Lung (tissue), 12 donors: ENCODE measurements around the gene GPX7. TPM values are rescaled to one million over a fixed set of nuclear protein-coding genes. Genes with fewer than 3 reads are reported as not detected.
A peak's percentile ranks its signal among the peaks of the same experiment; 100 is the strongest.

ENCODE experiments used
- ATAC-seq: fragments of 200-7000 bp; cut with Tn5 transposase; one replicate; pipeline ENCODE4 v1.9.1; 2020; ENCODE audit warnings: moderate number of reproducible peaks; ENCODE audit not compliant: insufficient read depth, low FRiP score
- DNase-seq, 3 donors: peaks; one replicate each; pipeline ENCODE4 v3.0.0-alpha.2; 2013 to 2017
- H3K27ac ChIP-seq, 2 donors: one replicate each; pipeline ENCODE4 v1.5.1; 2013; ENCODE audit warnings: mild to moderate bottlenecking in 2 of 2, moderate library complexity in 2 of 2, control low read depth in 1 of 2, inconsistent platforms in 1 of 2, low read depth in 1 of 2, low read length in 1 of 2
- H3K27me3 ChIP-seq, 3 donors: one replicate each; pipeline ENCODE4 v1.5.1; 2013; ENCODE audit warnings: low read length in 2 of 3; ENCODE audit not compliant: control insufficient read depth in 3 of 3, insufficient read depth in 3 of 3
- H3K36me3 ChIP-seq, 4 donors: one replicate each; pipeline ENCODE4 v1.5.1; 2013; ENCODE audit warnings: low read length in 4 of 4, mild to moderate bottlenecking in 1 of 4, moderate library complexity in 1 of 4; ENCODE audit not compliant: control insufficient read depth in 4 of 4, insufficient read depth in 4 of 4
- H3K4me1 ChIP-seq, 5 donors: one replicate each; pipeline ENCODE4 v1.5.1; 2013; ENCODE audit warnings: low read length in 5 of 5, mild to moderate bottlenecking in 2 of 5, moderate library complexity in 1 of 5; ENCODE audit not compliant: control insufficient read depth in 5 of 5, insufficient read depth in 5 of 5
- H3K4me3 ChIP-seq: one replicate; pipeline ENCODE4 v1.5.1; 2013; ENCODE audit warnings: mild to moderate bottlenecking, control low read depth, moderate library complexity
- H3K9ac ChIP-seq, 2 donors: one replicate each; pipeline ENCODE4 v1.5.1; 2013; ENCODE audit warnings: low read length in 2 of 2, control low read depth in 1 of 2; ENCODE audit not compliant: insufficient read depth in 1 of 2
- H3K9me3 ChIP-seq, 4 donors: one replicate each; pipeline ENCODE4 v1.5.1; 2013; ENCODE audit warnings: low read length in 3 of 4, mild to moderate bottlenecking in 1 of 4, moderate library complexity in 1 of 4; ENCODE audit not compliant: control insufficient read depth in 4 of 4, insufficient read depth in 3 of 4
- WGBS, 2 donors: extraction: QIAGEN DNeasy Blood & Tissue Kit; methylation state at CpG; one replicate each; pipeline ENCODE4 v1.1.7; 2013; 5-methylcytosine and 5-hydroxymethylcytosine counted together
- polyA plus RNA-seq, 2 donors: library from polyadenylated mRNA; stranded (reverse); fragments of 200-250 nt; gene quantifications; one replicate each; pipeline ENCODE4 v1.2.1, GENCODE V29; 2013
- total RNA-seq, 2 donors: library from RNA; depleted of rRNA in 1 of 2; stranded (reverse); fragments of >200 nt in 1 of 2; gene quantifications; one replicate each; pipeline ENCODE4 v1.2.1, GENCODE V29; 2014 to 2021
- TF ChIP-seq, protein P1 (sequence below): IDR thresholded peaks from 2 replicates; pipeline ENCODE4 v1.5.1; 2012; ENCODE audit warnings: mild to moderate bottlenecking; ENCODE audit errors: control extremely low read depth, extremely low read depth
- donor health status: control.
- donor health status: control.
- donor health status: Bipolar disorder and iron deficiency.
- donor health status: healthy.
- donor health status: DM: yes; HTN: yes; CAD: no.

Gene GPX7
- total and polyA plus RNA-seq, 4 donors = 7.3 to 61.4 (median 12.1) TPM

DNA sequence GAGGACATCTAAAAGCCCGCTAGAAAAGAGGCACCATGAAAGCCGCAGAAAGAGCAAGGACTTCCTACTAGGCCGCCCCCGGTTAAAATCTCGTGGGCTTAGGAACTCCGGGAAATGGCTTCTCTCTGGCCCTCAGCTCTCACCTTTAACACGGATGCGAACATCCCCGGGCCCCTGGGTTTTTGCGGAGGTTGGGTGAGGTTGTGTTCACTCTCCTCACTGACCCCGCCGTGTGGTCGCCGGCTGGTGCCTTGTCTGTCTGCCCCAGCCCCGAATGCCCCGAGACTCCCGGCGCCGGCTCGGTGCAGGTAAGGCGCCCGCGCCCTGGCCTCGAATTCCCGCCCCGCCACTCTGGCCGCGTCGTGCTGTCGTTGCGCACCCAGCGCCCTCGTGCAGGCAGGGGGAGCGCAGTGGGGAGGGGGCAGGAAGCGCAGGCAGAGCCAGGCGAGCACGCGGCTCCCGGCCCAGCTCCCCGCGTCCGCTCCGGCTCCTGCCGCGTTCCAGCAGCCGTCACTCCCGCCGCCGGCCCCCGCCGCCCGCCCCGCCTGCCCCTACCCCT, 30.6 kb downstream of the GPX7 start, which contains the start of gene SHISAL2A:
Gene SHISAL2A, plus strand, starts transcription at position 437 of the 559 bp plus-strand sequence. CDS start 326 bp downstream, outside the sequence.
- no peak within 1 kb of the TSS for H3K4me3 ChIP-seq
- ATAC-seq (no peak), DNase-seq (peak; percentile 51 to 79 (median 73))
- H3K4me1 ChIP-seq = peaks cover 0 to 31% (median 5%) of the 10 kb centered on the region in 5 donors
- peaks cover 0 to 11% (median 0%) of the 10 kb centered on the region in 3 donors for H3K27me3 ChIP-seq
- no peak within 1 kb of the TSS for H3K9ac ChIP-seq
- TF ChIP-seq, protein P1, sequence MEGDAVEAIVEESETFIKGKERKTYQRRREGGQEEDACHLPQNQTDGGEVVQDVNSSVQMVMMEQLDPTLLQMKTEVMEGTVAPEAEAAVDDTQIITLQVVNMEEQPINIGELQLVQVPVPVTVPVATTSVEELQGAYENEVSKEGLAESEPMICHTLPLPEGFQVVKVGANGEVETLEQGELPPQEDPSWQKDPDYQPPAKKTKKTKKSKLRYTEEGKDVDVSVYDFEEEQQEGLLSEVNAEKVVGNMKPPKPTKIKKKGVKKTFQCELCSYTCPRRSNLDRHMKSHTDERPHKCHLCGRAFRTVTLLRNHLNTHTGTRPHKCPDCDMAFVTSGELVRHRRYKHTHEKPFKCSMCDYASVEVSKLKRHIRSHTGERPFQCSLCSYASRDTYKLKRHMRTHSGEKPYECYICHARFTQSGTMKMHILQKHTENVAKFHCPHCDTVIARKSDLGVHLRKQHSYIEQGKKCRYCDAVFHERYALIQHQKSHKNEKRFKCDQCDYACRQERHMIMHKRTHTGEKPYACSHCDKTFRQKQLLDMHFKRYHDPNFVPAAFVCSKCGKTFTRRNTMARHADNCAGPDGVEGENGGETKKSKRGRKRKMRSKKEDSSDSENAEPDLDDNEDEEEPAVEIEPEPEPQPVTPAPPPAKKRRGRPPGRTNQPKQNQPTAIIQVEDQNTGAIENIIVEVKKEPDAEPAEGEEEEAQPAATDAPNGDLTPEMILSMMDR = no peak
- no peaks in the 10 kb centered on the region for H3K36me3 ChIP-seq
- 11 to 17% methylated on average over 34 to 53 of the region's 53 CpGs for WGBS, 2 donors
- peak within 1 kb of the TSS in 1 of 2 donors; percentile 42 for H3K27ac ChIP-seq
- peaks cover 0 to 6% (median 0%) of the 10 kb centered on the region in 4 donors for H3K9me3 ChIP-seq

- peaks cover 0 to 6% (median 0%) of the 10 kb centered on the region in 4 donors for H3K9me3 ChIP-seq
- no peak overlapping the region for H3K9ac ChIP-seq
- peak overlapping the region in 1 of 2 donors; percentile 42 for H3K27ac ChIP-seq
- DNase-seq (peak in 2 of 3 donors; percentile 46), ATAC-seq (no peak)
- no peaks in the 10 kb centered on the region for H3K36me3 ChIP-seq
- 5 to 6% methylated on average over 33 to 52 of the region's 52 CpGs for WGBS, 2 donors
- peaks cover 0 to 11% (median 0%) of the 10 kb centered on the region in 3 donors for H3K27me3 ChIP-seq
- peaks cover 0 to 31% (median 5%) of the 10 kb centered on the region in 5 donors for H3K4me1 ChIP-seq
- TF ChIP-seq, protein P1 = no peak
- no peak overlapping the region for H3K4me3 ChIP-seq
These were observed 31.2 kb downstream of the GPX7 start for GRCh38 chr1:52633291-52633754.

- H3K4me3 ChIP-seq = no peak overlapping the region
- H3K4me1 ChIP-seq = peaks cover 0 to 23% (median 5%) of the 10 kb centered on the region in 5 donors
- H3K9me3 ChIP-seq = peaks cover 0 to 6% (median 0%) of the 10 kb centered on the region in 4 donors
- DNase-seq = no peak
- ATAC-seq = no peak
- no peak overlapping the region for H3K27ac ChIP-seq
- TF ChIP-seq, protein P1 = no peak
- H3K27me3 ChIP-seq = peaks cover 0 to 11% (median 0%) of the 10 kb centered on the region in 3 donors
- no peaks in the 10 kb centered on the region for H3K36me3 ChIP-seq
- no peak overlapping the region for H3K9ac ChIP-seq
- 77 to 83% methylated on average over 4 of the region's 4 CpGs for WGBS, 2 donors
These were observed 31.9 kb downstream of the GPX7 start for GRCh38 chr1:52634111-52634510.
